ENCODE measurements around the gene AANAT.

AANAT gene

GRCh38 chr17:76428511-76428910 is 38.9 kb upstream of the AANAT start (continued):
- no peak for TF ChIP-seq ZFHX2 (tag by site-specific recombination; conservative IDR thresholded peaks at IDR 0.05)
- no peak for TF ChIP-seq ZNF248 (tag by site-specific recombination; IDR thresholded peaks at IDR 0.05)
- TF ChIP-seq ZNF350 (tag by site-specific recombination; IDR thresholded peaks at IDR 0.05), result no peak
- no peak for TF ChIP-seq ZNF792 (tag by site-specific recombination; IDR thresholded peaks at IDR 0.05)
- TF ChIP-seq ZFP3 (tag by site-specific recombination; IDR thresholded peaks at IDR 0.05; ENCODE audit: low read depth), result no peak
- no peak for TF ChIP-seq ZNF140 (tag by site-specific recombination; IDR thresholded peaks at IDR 0.05)

- H3K4me1 ChIP-seq (ENCODE audit: control insufficient read depth, insufficient read depth, low read length), result no peaks in the 10 kb centered on the region
- H3K9me3 ChIP-seq (ENCODE audit: control insufficient read depth, insufficient read depth, low read depth, low read length), result no peaks in the 10 kb centered on the region
- TF ChIP-seq TCF7L2 (IDR thresholded peaks at IDR 0.05; ENCODE audit: borderline replicate concordance, low read depth, low read length), result no peak
- H3K4me3 ChIP-seq (ENCODE audit: low read depth, low read length), result no peak overlapping the region
- no peak overlapping the region for H3K27ac ChIP-seq (ENCODE audit: extremely low read depth, low read depth, low read length)
- POLR2A ChIA-PET, result no interaction called here
- peaks cover 0 to 9% of the 10 kb centered on the region in 2 experiments; a peak in 1 of 3 replicates for H3K36me3 ChIP-seq (ENCODE audit: control insufficient read depth in 2 of 2, insufficient read depth in 1 of 2, low read length in 2 of 2)
- CTCF ChIA-PET, result interaction anchor here (0.6 to 2.0 kb wide), 7 partner anchors 10 to 122 kb away, joined by 3 to 6 read pairs (median 3); no protein-coding TSS in a partner anchor
Measured at GRCh38 chr17:76431509-76431908, 35.9 kb upstream of the AANAT start.

- no peaks in the 10 kb centered on the region for H3K4me1 ChIP-seq (ENCODE audit: control insufficient read depth, insufficient read depth, low read length)
- no peak overlapping the region for H3K27ac ChIP-seq (ENCODE audit: extremely low read depth, low read depth, low read length)
- H3K4me3 ChIP-seq (ENCODE audit: low read depth, low read length), result no peak overlapping the region
- CTCF ChIA-PET, result interaction anchor here (0.6 to 1.1 kb wide), 5 partner anchors 10 to 122 kb away, joined by 3 to 4 read pairs (median 3); no protein-coding TSS in a partner anchor
- H3K36me3 ChIP-seq (ENCODE audit: control insufficient read depth in 2 of 2, insufficient read depth in 1 of 2, low read length in 2 of 2), result peaks cover 0 to 9% of the 10 kb centered on the region in 2 experiments; a peak in 1 of 3 replicates
- no peak for TF ChIP-seq ZNF776 (tag by site-specific recombination; IDR thresholded peaks at IDR 0.05; ENCODE audit: borderline replicate concordance)
- TF ChIP-seq ZNF639 (tag by site-specific recombination; IDR thresholded peaks at IDR 0.05), result no peak
- no peak for TF ChIP-seq ZNF555 (tag by site-specific recombination; conservative IDR thresholded peaks at IDR 0.05)
- no peaks in the 10 kb centered on the region for H3K9me3 ChIP-seq (ENCODE audit: control insufficient read depth, insufficient read depth, low read depth, low read length)
- POLR2A ChIA-PET, result no interaction called here
Measured at GRCh38 chr17:76432004-76432403, 35.4 kb upstream of the AANAT start.

GRCh38 chr17:76432712-76433336 is 34.6 kb upstream of the AANAT start:
- no peak overlapping the region for H3K4me3 ChIP-seq (ENCODE audit: low read depth, low read length)
- no peaks in the 10 kb centered on the region for H3K9me3 ChIP-seq (ENCODE audit: control insufficient read depth, insufficient read depth, low read depth, low read length)
- ChIA-PET CTCF (no interaction called here), POLR2A (no interaction called here)
- peaks cover 5% of the 10 kb centered on the region for H3K4me1 ChIP-seq (ENCODE audit: control insufficient read depth, insufficient read depth, low read length)
- peaks cover 0 to 9% of the 10 kb centered on the region in 2 experiments; a peak in 1 of 3 replicates for H3K36me3 ChIP-seq (ENCODE audit: control insufficient read depth in 2 of 2, insufficient read depth in 1 of 2, low read length in 2 of 2)
- no peak overlapping the region for H3K27ac ChIP-seq (ENCODE audit: extremely low read depth, low read depth, low read length)
- TF ChIP-seq ZNF791 (tag by site-specific recombination; IDR thresholded peaks at IDR 0.05) (no peak), OVOL3 (tag by site-specific recombination; IDR thresholded peaks at IDR 0.05) (no peak), PRDM4 (tag by site-specific recombination; IDR thresholded peaks at IDR 0.05) (no peak), ZNF214 (tag by site-specific recombination; IDR thresholded peaks at IDR 0.05; ENCODE audit: borderline replicate concordance) (no peak), ZNF571 (tag by site-specific recombination; IDR thresholded peaks at IDR 0.05) (no peak), ZBTB6 (tag by site-specific recombination; IDR thresholded peaks at IDR 0.05) (no peak), ZBTB1 (tag by site-specific recombination; IDR thresholded peaks at IDR 0.05) (no peak), PATZ1 (tag by site-specific recombination; IDR thresholded peaks at IDR 0.05) (no peak), ZNF140 (tag by site-specific recombination; IDR thresholded peaks at IDR 0.05) (no peak), GLI2 (tag by site-specific recombination; IDR thresholded peaks at IDR 0.05; ENCODE audit: borderline replicate concordance, low read depth) (no peak), ZNF658 (tag by site-specific recombination; IDR thresholded peaks at IDR 0.05) (no peak), BCL6B (tag by site-specific recombination; IDR thresholded peaks at IDR 0.05) (no peak)

Data from HEK293 (cell line).